ENCODE measurements around the gene NREP. TPM values are rescaled to one million over a fixed set of nuclear protein-coding genes. Genes with fewer than 3 reads are reported as not detected.
A peak's percentile ranks its signal among the peaks of the same experiment; 100 is the strongest.
"Not testable (repeated sequence)": the region's sequence is repeated elsewhere in the genome, so short reads cannot be mapped to it uniquely, and the experiment has no call there.

Gene NREP
- total RNA-seq, 1 donor from 2014 or later = 460 TPM

- H3K36me3 Mint-ChIP-seq (ENCODE audit: insufficient read depth) = peaks cover 56% of the 10 kb centered on the region
- peaks cover 16% of the 10 kb centered on the region for H3K4me1 Mint-ChIP-seq (ENCODE audit: low read depth)
- H3K27ac Mint-ChIP-seq = no peak overlapping the region
- no peak overlapping the region for H3K4me3 Mint-ChIP-seq (ENCODE audit: low read depth)
- no peaks in the 10 kb centered on the region for H3K9me3 Mint-ChIP-seq (ENCODE audit: low read depth)
- TF ChIP-seq CTCF (IDR thresholded peaks at IDR 0.05; ENCODE audit: unreplicated experiment) = no peak
- H3K27me3 Mint-ChIP-seq = no peaks in the 10 kb centered on the region
- no peak for DNase-seq (ENCODE audit: low spot score, unreplicated experiment)
Measured at GRCh38 chr5:111726986-111727385, 30.0 kb downstream of the NREP start.

GRCh38 chr5:111722140-111722539, 34.9 kb downstream of the NREP start:
- peaks cover 3% of the 10 kb centered on the region for H3K4me1 Mint-ChIP-seq (ENCODE audit: low read depth)

GRCh38 chr5:111720333-111720890, 36.6 kb downstream of the NREP start:
- Mint-ChIP-seq H3K4me1 (ENCODE audit: low read depth) (peaks cover 3% of the 10 kb centered on the region), H3K36me3 (ENCODE audit: insufficient read depth) (peaks cover 24% of the 10 kb centered on the region), H3K9me3 (ENCODE audit: low read depth) (peaks cover 18% of the 10 kb centered on the region), H3K4me3 (ENCODE audit: low read depth) (no peak overlapping the region), H3K27ac (no peak overlapping the region), H3K27me3 (no peaks in the 10 kb centered on the region)
- TF ChIP-seq CTCF (IDR thresholded peaks at IDR 0.05; ENCODE audit: unreplicated experiment) = no peak
- no peak for DNase-seq (ENCODE audit: low spot score, unreplicated experiment)

More at GRCh38 chr5:111722140-111722539, 34.9 kb downstream of the NREP start:
- TF ChIP-seq CTCF (IDR thresholded peaks at IDR 0.05; ENCODE audit: unreplicated experiment) = no peak
- Mint-ChIP-seq H3K36me3 (ENCODE audit: insufficient read depth) (peaks cover 29% of the 10 kb centered on the region), H3K9me3 (ENCODE audit: low read depth) (peaks cover 8% of the 10 kb centered on the region), H3K4me3 (ENCODE audit: low read depth) (no peak overlapping the region), H3K27me3 (no peaks in the 10 kb centered on the region), H3K27ac (no peak overlapping the region)
- no peak for DNase-seq (ENCODE audit: low spot score, unreplicated experiment)

- no peak for DNase-seq (ENCODE audit: low spot score, unreplicated experiment)
- H3K27me3 Mint-ChIP-seq = no peaks in the 10 kb centered on the region
- peaks cover 25% of the 10 kb centered on the region for H3K9me3 Mint-ChIP-seq (ENCODE audit: low read depth)
- H3K4me3 Mint-ChIP-seq (ENCODE audit: low read depth) = no peak overlapping the region
- peaks cover 3% of the 10 kb centered on the region for H3K4me1 Mint-ChIP-seq (ENCODE audit: low read depth)
- no peak for TF ChIP-seq CTCF (IDR thresholded peaks at IDR 0.05; ENCODE audit: unreplicated experiment)
- peaks cover 27% of the 10 kb centered on the region for H3K36me3 Mint-ChIP-seq (ENCODE audit: insufficient read depth)
- no peak overlapping the region for H3K27ac Mint-ChIP-seq
Measured at GRCh38 chr5:111719773-111720172, 37.2 kb downstream of the NREP start.

GRCh38 chr5:111716789-111717188, 40.2 kb downstream of the NREP start:
- DNase-seq (ENCODE audit: low spot score, unreplicated experiment); H3K27ac Mint-ChIP-seq; H3K4me3 Mint-ChIP-seq (ENCODE audit: low read depth); H3K27me3 Mint-ChIP-seq; H3K4me1 Mint-ChIP-seq (ENCODE audit: low read depth): not testable (repeated sequence)
- Mint-ChIP-seq H3K9me3 (ENCODE audit: low read depth) (peaks cover 52% of the 10 kb centered on the region), H3K36me3 (ENCODE audit: insufficient read depth) (peaks cover 36% of the 10 kb centered on the region)

- H3K4me3 Mint-ChIP-seq (ENCODE audit: low read depth) = no peak overlapping the region
- DNase-seq (ENCODE audit: low spot score, unreplicated experiment) = no peak
- H3K9me3 Mint-ChIP-seq (ENCODE audit: low read depth) = peaks cover 11% of the 10 kb centered on the region
Measured at GRCh38 chr5:111707630-111708164, 49.3 kb downstream of the NREP start.

More at GRCh38 chr5:111707630-111708164, 49.3 kb downstream of the NREP start:
- peak overlapping the region; percentile 6 for H3K27ac Mint-ChIP-seq
- peaks cover 8% of the 10 kb centered on the region for H3K27me3 Mint-ChIP-seq
- peaks cover 14% of the 10 kb centered on the region for H3K4me1 Mint-ChIP-seq (ENCODE audit: low read depth)
- peaks cover 3% of the 10 kb centered on the region for H3K36me3 Mint-ChIP-seq (ENCODE audit: insufficient read depth)
- no peak for TF ChIP-seq CTCF (IDR thresholded peaks at IDR 0.05; ENCODE audit: unreplicated experiment)
